K562 (cell line): ENCODE measurements around the gene EAPP. TPM values are rescaled to one million over a fixed set of nuclear protein-coding genes. Genes with fewer than 3 reads are reported as not detected.

Experiments used
- BCL6 ChIP-seq: fragments of 250-450 bp; sonication (Bioruptor Pico); IDR thresholded peaks from 2 replicates; pipeline ENCODE4 v1.4.0; 2020
- EGR1 ChIP-seq: fragments of 450-650 bp; conservative IDR thresholded peaks from 2 replicates; pipeline ENCODE4 v1.6.1; 2017; ENCODE audit warnings: mild to moderate bottlenecking
- MAFG ChIP-seq: fragments of 450-650 bp; conservative IDR thresholded peaks from 2 replicates; pipeline ENCODE4 v1.6.1; 2016; ENCODE audit warnings: missing genetic modification characterization, missing compliant biosample characterization
- NRF1 ChIP-seq, 2 experiments: fragments of 450-650 bp; IDR thresholded peaks in 1 of 2; conservative IDR thresholded peaks in 1 of 2; 2 replicates each; pipeline ENCODE4 v1.6.1; 2014; ENCODE audit warnings: mild to moderate bottlenecking in 2 of 2
- PTTG1 ChIP-seq: fragments of 450-650 bp; IDR thresholded peaks from 2 replicates; pipeline ENCODE4 v1.6.1; 2016; ENCODE audit warnings: low read depth, mild to moderate bottlenecking, missing genetic modification characterization, missing compliant biosample characterization
- SMAD4 ChIP-seq: fragments of 250-450 bp; sonication (Bioruptor Pico); conservative IDR thresholded peaks from 2 replicates; pipeline ENCODE4 v1.8.0; 2021; ENCODE audit warnings: inconsistent platforms, mild to moderate bottlenecking, moderate library complexity
- SRSF7 ChIP-seq: fragments of 200-400 bp; formaldehyde crosslinking; optimal IDR thresholded peaks from 2 replicates; pipeline ENCODE3; 2017; ENCODE audit warnings: mild to moderate bottlenecking, low read depth, low read length
- TBL1XR1 ChIP-seq, 2 experiments: IDR thresholded peaks; 2 replicates each; pipeline ENCODE4 v1.6.1; 2012; ENCODE audit warnings: improper control_type of control experiment in 2 of 2, low read length in 2 of 2, mild to moderate bottlenecking in 1 of 2
- ZFP36 ChIP-seq: fragments of 150-350 bp; IDR thresholded peaks from 2 replicates; pipeline ENCODE4 v1.6.1; 2018; ENCODE audit warnings: low read length, low read depth; ENCODE audit not compliant: partially characterized antibody
- ZNF3 ChIP-seq: fragments of 250-450 bp; sonication (Bioruptor Pico); IDR thresholded peaks from 2 replicates; pipeline ENCODE4 v1.5.0; 2021; ENCODE audit warnings: mild to moderate bottlenecking, moderate library complexity
- ZNF407 ChIP-seq: fragments of 450-650 bp; IDR thresholded peaks from 2 replicates; pipeline ENCODE4 v1.6.1; 2016; ENCODE audit warnings: low read depth
- ZNF41 ChIP-seq: fragments of 250-450 bp; sonication (Bioruptor Pico); conservative IDR thresholded peaks from 2 replicates; pipeline ENCODE4 v1.4.0; 2020; ENCODE audit warnings: mild to moderate bottlenecking
- polyA plus RNA-seq, 8 experiments: library from polyadenylated mRNA; depleted of rRNA in 4 of 8; stranded (reverse) in 5 of 8; unstranded in 3 of 8; fragments of >200 nt; fragmentation: Nextera tagmentation in 2 of 8; fragmentation: Illumina TruSeq in 1 of 8; extraction: Ambion mirVana in 2 of 8; extraction: Trizol in 1 of 8; gene quantifications; 2 replicates each; pipeline versions ENCODE4 v1.2.1 to v1.2.3, GENCODE V29; 2011 to 2014; ENCODE audit warnings: inconsistent platforms in 1 of 8, missing spikeins in 1 of 8
- total RNA-seq, 7 experiments: library from RNA; depleted of rRNA in 6 of 7; stranded (reverse); fragments of >200 nt in 6 of 7; fragmentation: Illumina TruSeq in 2 of 7; extraction: Trizol in 2 of 7; gene quantifications; 2 replicates each; pipeline versions ENCODE4 v1.2.1 to v1.2.3, GENCODE V29; 2011 to 2021; ENCODE audit warnings: low replicate concordance in 1 of 7
- TF ChIP-seq, protein P1 (sequence below): sonication (generic); formaldehyde crosslinking; IDR thresholded peaks from 2 replicates; pipeline ENCODE4 v1.8.1; 2023; ENCODE audit warnings: mild to moderate bottlenecking, missing genetic modification reagents
- TF ChIP-seq, protein P2 (sequence below): fragments of 450-650 bp; IDR thresholded peaks from 2 replicates; pipeline ENCODE4 v1.6.1; 2017; ENCODE audit warnings: antibody characterized with exemption

EAPP gene
- total and polyA plus RNA-seq, 9 of the 15 experiments (the other 6 are each of a cell fraction or from before 2014, with no cell fraction given), result 19.0 to 67.6 (median 30.3) TPM

DNA sequence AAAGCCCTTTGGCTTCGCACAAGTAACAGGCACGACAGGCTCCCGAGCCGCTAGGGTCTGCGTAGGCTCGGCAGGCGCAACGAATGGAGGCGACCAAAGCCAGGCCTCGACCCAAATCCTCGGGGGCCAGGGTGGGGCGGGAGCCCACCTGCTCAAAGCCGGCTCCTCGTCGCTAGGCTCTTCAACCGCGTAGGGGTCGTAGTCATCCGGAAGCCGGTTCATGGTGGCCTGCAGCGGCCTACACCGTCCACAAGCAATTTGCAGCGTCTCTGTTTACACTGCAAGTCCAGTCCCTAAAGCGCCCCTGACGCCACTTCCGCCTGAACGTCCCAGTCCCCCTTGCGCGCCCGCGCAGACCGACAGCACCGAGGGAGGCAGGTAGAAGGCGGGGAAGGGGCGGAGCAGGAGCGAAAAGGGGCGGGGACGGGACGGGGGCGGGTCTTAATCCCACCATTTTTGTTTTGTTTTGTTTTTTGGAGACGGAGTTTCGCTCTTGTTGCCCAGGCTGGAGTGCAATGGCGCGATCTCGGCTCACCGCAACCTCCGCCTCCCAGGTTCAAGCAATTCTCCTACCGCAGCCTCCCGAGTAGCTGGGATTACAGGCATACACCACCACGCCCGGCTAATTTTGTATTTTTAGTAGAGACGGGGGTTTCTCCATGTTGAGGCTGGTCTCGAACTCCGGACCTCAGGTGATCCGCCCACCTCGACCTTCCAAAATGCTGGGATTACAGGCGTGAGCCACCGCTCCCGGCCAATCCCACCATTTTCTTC, at the start of gene EAPP (continued):
- TF ChIP-seq ZNF41 (CRISPR knock-in tag), result no peak
- no peak for TF ChIP-seq BCL6 (CRISPR knock-in tag)
- TF ChIP-seq NRF1 (conservative IDR thresholded peaks at IDR 0.05 in 1 of 2, IDR thresholded peaks at IDR 0.05 in 1 of 2), result peak; percentile 86 to 88
- no peak for TF ChIP-seq SMAD4 (CRISPR knock-in tag)
- TF ChIP-seq, protein P1, sequence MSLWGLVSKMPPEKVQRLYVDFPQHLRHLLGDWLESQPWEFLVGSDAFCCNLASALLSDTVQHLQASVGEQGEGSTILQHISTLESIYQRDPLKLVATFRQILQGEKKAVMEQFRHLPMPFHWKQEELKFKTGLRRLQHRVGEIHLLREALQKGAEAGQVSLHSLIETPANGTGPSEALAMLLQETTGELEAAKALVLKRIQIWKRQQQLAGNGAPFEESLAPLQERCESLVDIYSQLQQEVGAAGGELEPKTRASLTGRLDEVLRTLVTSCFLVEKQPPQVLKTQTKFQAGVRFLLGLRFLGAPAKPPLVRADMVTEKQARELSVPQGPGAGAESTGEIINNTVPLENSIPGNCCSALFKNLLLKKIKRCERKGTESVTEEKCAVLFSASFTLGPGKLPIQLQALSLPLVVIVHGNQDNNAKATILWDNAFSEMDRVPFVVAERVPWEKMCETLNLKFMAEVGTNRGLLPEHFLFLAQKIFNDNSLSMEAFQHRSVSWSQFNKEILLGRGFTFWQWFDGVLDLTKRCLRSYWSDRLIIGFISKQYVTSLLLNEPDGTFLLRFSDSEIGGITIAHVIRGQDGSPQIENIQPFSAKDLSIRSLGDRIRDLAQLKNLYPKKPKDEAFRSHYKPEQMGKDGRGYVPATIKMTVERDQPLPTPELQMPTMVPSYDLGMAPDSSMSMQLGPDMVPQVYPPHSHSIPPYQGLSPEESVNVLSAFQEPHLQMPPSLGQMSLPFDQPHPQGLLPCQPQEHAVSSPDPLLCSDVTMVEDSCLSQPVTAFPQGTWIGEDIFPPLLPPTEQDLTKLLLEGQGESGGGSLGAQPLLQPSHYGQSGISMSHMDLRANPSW (CRISPR knock-in tag), result no peak
- TF ChIP-seq, protein P2, sequence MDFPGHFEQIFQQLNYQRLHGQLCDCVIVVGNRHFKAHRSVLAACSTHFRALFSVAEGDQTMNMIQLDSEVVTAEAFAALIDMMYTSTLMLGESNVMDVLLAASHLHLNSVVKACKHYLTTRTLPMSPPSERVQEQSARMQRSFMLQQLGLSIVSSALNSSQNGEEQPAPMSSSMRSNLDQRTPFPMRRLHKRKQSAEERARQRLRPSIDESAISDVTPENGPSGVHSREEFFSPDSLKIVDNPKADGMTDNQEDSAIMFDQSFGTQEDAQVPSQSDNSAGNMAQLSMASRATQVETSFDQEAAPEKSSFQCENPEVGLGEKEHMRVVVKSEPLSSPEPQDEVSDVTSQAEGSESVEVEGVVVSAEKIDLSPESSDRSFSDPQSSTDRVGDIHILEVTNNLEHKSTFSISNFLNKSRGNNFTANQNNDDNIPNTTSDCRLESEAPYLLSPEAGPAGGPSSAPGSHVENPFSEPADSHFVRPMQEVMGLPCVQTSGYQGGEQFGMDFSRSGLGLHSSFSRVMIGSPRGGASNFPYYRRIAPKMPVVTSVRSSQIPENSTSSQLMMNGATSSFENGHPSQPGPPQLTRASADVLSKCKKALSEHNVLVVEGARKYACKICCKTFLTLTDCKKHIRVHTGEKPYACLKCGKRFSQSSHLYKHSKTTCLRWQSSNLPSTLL, result no peak
- TF ChIP-seq PTTG1 (tag), result no peak
- no peak for TF ChIP-seq MAFG (tag)
- TF ChIP-seq SRSF7, result no peak
- no peak for TF ChIP-seq ZFP36
- TF ChIP-seq EGR1, result peak; percentile 27; the same call in 1 of the 2 replicates
- no peak for TF ChIP-seq ZNF3 (CRISPR knock-in tag)
- 0 out of 4 replicates have a peak, but pooled peaks of 1 of the 2 experiments have one; percentile 13 for TF ChIP-seq TBL1XR1 (IDR thresholded peaks at IDR 0.05; ENCODE audit: low read length in 2 of 2)
- 0 out of 2 replicates have a peak, but pooled peaks have one; percentile 25 for TF ChIP-seq ZNF407
